NB4 (cell line): ENCODE results near the gene HECW1.

Experiments
- DNase-seq: peaks from one replicate; pipeline ENCODE4 v3.0.0; 2010; ENCODE audit warnings: low read depth
- H3K4me3 ChIP-seq: one replicate; pipeline ENCODE4 v1.5.1; 2011; ENCODE audit warnings: mild to moderate bottlenecking, low read depth, low read length, moderate library complexity
- CTCF ChIP-seq: IDR thresholded peaks from one replicate; pipeline ENCODE4 v1.5.1; 2012; ENCODE audit warnings: low read depth, low read length
- MAX ChIP-seq: IDR thresholded peaks from 2 replicates; pipeline ENCODE4 v1.6.1; 2011; ENCODE audit warnings: low read depth, low read length
- MYC ChIP-seq: IDR thresholded peaks from 2 replicates; pipeline ENCODE4 v1.6.1; 2011; ENCODE audit warnings: low read depth, low read length
- POLR2A ChIP-seq: IDR thresholded peaks from 2 replicates; pipeline ENCODE4 v1.6.1; 2011; ENCODE audit warnings: mild to moderate bottlenecking; ENCODE audit not compliant: insufficient read length; ENCODE audit errors: extremely low read depth

The HECW1 gene

DNA sequence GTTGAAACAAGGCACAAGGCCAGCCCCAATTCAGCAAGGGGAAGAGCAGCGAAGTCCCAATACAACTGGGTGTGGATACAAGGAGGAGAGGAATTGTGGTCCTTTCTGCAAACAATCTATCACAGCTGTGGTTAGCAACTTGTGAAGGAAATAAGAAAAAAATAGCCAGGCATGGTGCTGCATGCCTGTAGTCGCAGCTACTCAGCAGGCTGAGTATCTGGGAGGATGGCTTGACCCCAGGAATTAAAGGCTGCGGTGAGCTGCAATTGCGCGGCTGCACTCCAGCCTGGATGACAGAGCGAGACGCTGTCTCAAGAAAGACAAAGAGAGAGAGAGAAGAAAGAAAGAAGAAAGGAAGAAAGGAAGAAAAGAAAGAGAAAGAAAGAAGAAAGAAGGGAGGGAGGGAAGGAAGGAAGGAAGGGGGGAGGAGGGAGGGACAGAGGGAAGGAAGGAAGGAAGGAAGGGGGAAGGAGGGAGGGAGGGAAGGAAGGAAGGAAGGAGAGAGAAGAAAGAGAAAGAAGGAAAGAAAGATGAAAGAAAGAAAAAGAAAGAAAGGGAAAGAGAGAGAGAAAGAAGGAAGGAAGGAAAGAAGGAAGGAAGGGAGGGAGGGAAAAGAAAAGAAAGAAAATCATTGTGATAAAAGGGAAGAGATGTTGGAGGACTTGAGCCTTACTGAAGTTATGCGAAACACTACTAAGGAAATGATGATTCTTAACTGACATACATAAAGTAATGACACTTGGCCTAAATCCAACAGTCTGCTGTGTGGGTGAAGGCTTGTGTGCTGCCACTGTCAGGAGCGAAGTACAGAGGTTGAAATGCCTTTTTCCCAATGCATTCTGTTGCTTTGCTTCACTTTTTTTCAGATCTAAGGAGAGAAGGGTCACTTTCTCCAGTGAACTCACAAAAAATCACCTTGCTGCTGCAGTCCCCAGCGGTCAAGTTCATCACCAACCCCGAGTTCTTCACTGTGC is 353.4 kb downstream of the HECW1 start:
- no peak overlapping the region for H3K4me3 ChIP-seq
- TF ChIP-seq MAX (no peak), MYC (no peak), POLR2A (no peak), CTCF (no peak)
- DNase-seq: no peak

DNA sequence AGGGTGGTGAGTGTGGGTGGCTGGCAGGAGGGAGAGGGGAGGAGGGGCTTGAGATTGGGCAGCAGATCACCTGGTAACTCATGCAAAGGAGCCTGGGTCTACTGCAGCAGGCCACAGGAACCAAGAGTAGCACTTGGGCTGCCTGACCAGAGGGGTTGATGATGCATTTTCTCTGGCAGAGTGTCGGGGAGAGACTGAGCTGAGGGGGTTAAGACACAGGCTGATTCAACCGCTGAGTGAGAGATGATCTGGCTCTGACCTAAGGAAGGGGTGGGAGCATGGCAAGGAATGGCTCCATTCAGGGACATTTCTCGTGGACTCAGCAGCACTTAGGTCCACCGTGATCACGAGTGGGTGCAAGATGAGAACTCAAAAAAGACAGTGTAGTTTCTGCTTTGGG is 355.0 kb downstream of the HECW1 start:
- TF ChIP-seq MYC (no peak), MAX (no peak), POLR2A (no peak), CTCF (no peak)
- no peak for DNase-seq

DNA sequence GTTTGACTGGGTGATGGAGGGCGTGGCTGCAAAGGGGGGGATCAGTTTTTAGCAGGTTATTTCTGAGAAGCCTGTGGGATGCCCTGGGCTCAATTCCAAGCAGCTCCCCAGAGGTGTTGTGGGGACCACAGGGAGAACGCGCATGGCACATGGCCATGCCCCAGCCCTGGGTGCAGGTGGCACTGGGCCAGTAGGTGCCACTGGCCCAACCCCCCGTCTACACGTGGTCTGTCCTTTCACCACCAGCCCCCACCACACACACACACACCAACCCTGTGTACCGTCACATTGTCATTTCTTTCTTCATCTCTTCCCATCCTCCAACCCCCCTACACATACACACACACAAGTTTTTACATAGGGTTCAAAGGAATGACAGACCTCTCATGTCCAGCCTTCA is 355.4 kb downstream of the HECW1 start:
- no peak for DNase-seq
- TF ChIP-seq CTCF: no peak
- TF ChIP-seq MYC: no peak
- TF ChIP-seq MAX: no peak
- no peak for TF ChIP-seq POLR2A
- no peak overlapping the region for H3K4me3 ChIP-seq

More for the DNA sequence above, 355.0 kb downstream of the HECW1 start:
- no peak overlapping the region for H3K4me3 ChIP-seq

- no peak overlapping the region for H3K4me3 ChIP-seq
- TF ChIP-seq MYC (no peak), MAX (no peak), CTCF (no peak), POLR2A (no peak)
- DNase-seq: no peak
These were observed 356.6 kb downstream of the HECW1 start for GRCh38 chr7:43469051-43469450.

DNA sequence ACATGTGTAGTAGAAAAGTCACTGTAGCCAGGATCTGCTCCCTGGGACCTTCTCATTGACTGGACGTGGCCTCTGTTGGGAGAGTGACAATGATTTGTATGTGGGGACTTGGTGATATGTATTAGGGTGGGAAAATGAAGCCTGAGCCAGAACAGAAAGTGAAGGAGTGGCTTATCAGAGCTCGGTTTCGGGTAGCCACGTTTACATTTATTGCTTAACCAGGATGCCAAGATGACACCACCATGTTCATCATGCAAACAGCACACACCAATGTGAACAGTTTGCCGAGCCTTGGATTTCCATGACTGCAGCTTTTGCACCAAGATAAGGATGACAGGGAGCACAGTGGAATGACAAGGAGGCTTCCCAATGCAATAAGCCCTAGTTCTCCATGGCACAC is 357.7 kb downstream of the HECW1 start:
- no peak overlapping the region for H3K4me3 ChIP-seq
- DNase-seq: no peak
- TF ChIP-seq MYC (no peak), CTCF (no peak), MAX (no peak), POLR2A (no peak)

DNA sequence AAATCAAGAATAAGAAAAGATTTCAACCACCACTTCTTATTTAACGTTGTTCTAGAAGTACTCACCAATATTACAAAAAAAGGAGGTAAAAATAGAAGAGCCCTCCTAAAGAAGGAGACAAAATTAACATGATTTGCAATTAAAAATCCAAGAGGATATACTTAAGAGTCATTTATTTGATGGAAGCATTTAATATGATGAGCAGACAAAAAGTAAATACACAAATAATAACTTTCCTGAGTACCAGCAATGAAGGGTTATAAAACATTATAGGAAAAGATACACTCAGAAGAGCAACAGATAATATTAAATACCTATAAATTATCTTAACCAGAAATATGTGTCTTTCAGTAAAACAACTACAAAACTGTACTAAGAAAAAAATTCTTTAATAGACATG is 363.5 kb downstream of the HECW1 start:
- H3K4me3 ChIP-seq: no peak overlapping the region
- TF ChIP-seq POLR2A (no peak), MAX (no peak), CTCF (no peak), MYC (no peak)
- DNase-seq: no peak
